ENCODE results near the gene KRTAP21-1. TPM values are rescaled to one million over a fixed set of nuclear protein-coding genes. Genes with fewer than 3 reads are reported as not detected.

The KRTAP21-1 gene
- total RNA-seq, 1 experiment from 2014 or later = not detected

- ChIA-PET POLR2A (interaction anchor here (1.2 kb wide), 1 partner anchor 69 kb away, joined by 3 read pairs; no protein-coding TSS in a partner anchor), CTCF (interaction anchor here (0.7 kb wide), 1 partner anchor 70 kb away, joined by 6 read pairs; no protein-coding TSS in a partner anchor)
- H3K27me3 Mint-ChIP-seq (ENCODE audit: insufficient read depth, unreplicated experiment) = peaks cover 14% of the 10 kb centered on the region
- peak; percentile 54 for DNase-seq (ENCODE audit: unreplicated experiment)
- H3K27ac Mint-ChIP-seq (ENCODE audit: low read depth, unreplicated experiment) = peak overlapping the region; percentile 39
- H3K9me3 Mint-ChIP-seq (ENCODE audit: unreplicated experiment) = no peaks in the 10 kb centered on the region
- no peak overlapping the region for H3K4me3 Mint-ChIP-seq (ENCODE audit: unreplicated experiment)
- H3K4me1 Mint-ChIP-seq (ENCODE audit: insufficient read depth, unreplicated experiment) = peaks cover 9% of the 10 kb centered on the region
- no TSS peak for BruUV-seq (replicated peaks)
- no peak for TF ChIP-seq CTCF (IDR thresholded peaks at IDR 0.05; ENCODE audit: unreplicated experiment)
- H3K36me3 Mint-ChIP-seq (ENCODE audit: insufficient read depth, unreplicated experiment) = peaks cover 4% of the 10 kb centered on the region
- intact Hi-C loops (cut with micrococcal nuclease) = no loop called here
These were observed 14.7 kb upstream of the KRTAP21-1 start for GRCh38 chr21:30769724-30770431.

DNA sequence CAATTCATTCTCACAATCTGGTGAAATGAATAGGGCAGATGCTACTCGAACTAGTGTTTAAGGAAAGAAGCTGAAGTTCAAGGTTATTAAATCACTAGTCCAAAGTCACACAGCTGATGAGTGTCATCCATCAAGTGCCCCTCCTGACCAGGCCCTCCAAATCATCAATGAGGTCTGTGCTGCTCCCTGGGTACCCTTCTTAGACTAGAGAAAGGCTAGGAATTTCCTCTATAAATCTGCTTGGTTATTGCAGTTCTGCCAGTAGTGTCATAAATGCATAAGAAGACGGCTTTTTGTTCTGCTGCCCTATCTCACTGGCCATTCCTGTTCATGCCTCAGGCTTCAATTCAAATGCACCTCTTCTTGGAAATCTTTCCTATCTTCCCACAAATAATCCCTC is 5.5 kb upstream of the KRTAP21-1 start:
- H3K36me3 Mint-ChIP-seq (ENCODE audit: insufficient read depth, unreplicated experiment) = no peaks in the 10 kb centered on the region
- H3K27ac Mint-ChIP-seq (ENCODE audit: low read depth, unreplicated experiment) = no peak overlapping the region
- intact Hi-C loops (cut with micrococcal nuclease) = no loop called here
- DNase-seq (ENCODE audit: unreplicated experiment) = no peak
- POLR2A ChIA-PET = no interaction called here
- no peaks in the 10 kb centered on the region for H3K9me3 Mint-ChIP-seq (ENCODE audit: unreplicated experiment)
- H3K4me1 Mint-ChIP-seq (ENCODE audit: insufficient read depth, unreplicated experiment) = no peaks in the 10 kb centered on the region
- peaks cover 48% of the 10 kb centered on the region for H3K27me3 Mint-ChIP-seq (ENCODE audit: insufficient read depth, unreplicated experiment)
- no TSS peak for BruUV-seq (replicated peaks)
- TF ChIP-seq CTCF (IDR thresholded peaks at IDR 0.05; ENCODE audit: unreplicated experiment) = no peak
- no peak overlapping the region for H3K4me3 Mint-ChIP-seq (ENCODE audit: unreplicated experiment)
- CTCF ChIA-PET = no interaction called here

- ChIA-PET POLR2A (no interaction called here), CTCF (interaction anchor here (1.2 kb wide), 1 partner anchor 23 kb away, joined by 3 read pairs; no protein-coding TSS in a partner anchor)
- TF ChIP-seq CTCF (IDR thresholded peaks at IDR 0.05; ENCODE audit: unreplicated experiment) = no peak
- H3K36me3 Mint-ChIP-seq (ENCODE audit: insufficient read depth, unreplicated experiment) = no peaks in the 10 kb centered on the region
- peaks cover 55% of the 10 kb centered on the region for H3K27me3 Mint-ChIP-seq (ENCODE audit: insufficient read depth, unreplicated experiment)
- no peak overlapping the region for H3K27ac Mint-ChIP-seq (ENCODE audit: low read depth, unreplicated experiment)
- intact Hi-C loops (cut with micrococcal nuclease) = no loop called here
- H3K4me1 Mint-ChIP-seq (ENCODE audit: insufficient read depth, unreplicated experiment) = no peaks in the 10 kb centered on the region
- no TSS peak for BruUV-seq (replicated peaks)
- DNase-seq (ENCODE audit: unreplicated experiment) = no peak
- no peaks in the 10 kb centered on the region for H3K9me3 Mint-ChIP-seq (ENCODE audit: unreplicated experiment)
- no peak overlapping the region for H3K4me3 Mint-ChIP-seq (ENCODE audit: unreplicated experiment)
These were observed 3.1 kb upstream of the KRTAP21-1 start for GRCh38 chr21:30758306-30758705.

GRCh38 chr21:30747159-30747558 is 8.1 kb downstream of the KRTAP21-1 start, which contains the start of gene KRTAP21-2:
Gene KRTAP21-2, minus strand, starts transcription at chr21:30747259. Its CDS starts 57 bp downstream, at chr21:30747202.
- BruUV-seq (replicated peaks) = no TSS peak
- Mint-ChIP-seq H3K4me1 (ENCODE audit: insufficient read depth, unreplicated experiment) (no peaks in the 10 kb centered on the region), H3K4me3 (ENCODE audit: unreplicated experiment) (no peak within 1 kb of the TSS), H3K9me3 (ENCODE audit: unreplicated experiment) (no peaks in the 10 kb centered on the region), H3K27ac (ENCODE audit: low read depth, unreplicated experiment) (no peak within 1 kb of the TSS), H3K36me3 (ENCODE audit: insufficient read depth, unreplicated experiment) (no peaks in the 10 kb centered on the region), H3K27me3 (ENCODE audit: insufficient read depth, unreplicated experiment) (peaks cover 49% of the 10 kb centered on the region)
- intact Hi-C loops (cut with micrococcal nuclease) = no loop called here
- ChIA-PET CTCF (no interaction called here), POLR2A (no interaction called here)
- no peak for TF ChIP-seq CTCF (IDR thresholded peaks at IDR 0.05; ENCODE audit: unreplicated experiment)
- DNase-seq (ENCODE audit: unreplicated experiment) = no peak
